SK-N-SH treated with all-trans-retinoic acid at 6 μM for 48 hours (cell line): Measurements from ENCODE around the gene PDLIM4.

Experiments
- ATAC-seq: fragments of 200-7000 bp; cut with Tn5 transposase; 3 replicates; pipeline ENCODE4 v1.9.1; 2020; ENCODE audit warnings: mild to moderate bottlenecking, moderate library complexity
- ARNTL ChIP-seq: fragments of 450-650 bp; formaldehyde crosslinking; IDR thresholded peaks from 2 replicates; pipeline ENCODE4 v1.5.0; 2020; ENCODE audit warnings: low read depth, mild to moderate bottlenecking, moderate library complexity, borderline replicate concordance
- BACH2 ChIP-seq: fragments of 250-450 bp; sonication (Bioruptor Pico); IDR thresholded peaks from 2 replicates; pipeline ENCODE4 v1.9.0; 2021; ENCODE audit warnings: mild to moderate bottlenecking, borderline replicate concordance
- CSDC2 ChIP-seq: fragments of 250-450 bp; sonication (Bioruptor Pico); IDR thresholded peaks from 2 replicates; pipeline ENCODE4 v1.5.0; 2020; ENCODE audit warnings: mild to moderate bottlenecking, moderate library complexity
- CSRNP3 ChIP-seq: fragments of 250-450 bp; sonication (Bioruptor Pico); IDR thresholded peaks from 2 replicates; pipeline ENCODE4 v1.5.1; 2021; ENCODE audit warnings: mild to moderate bottlenecking, moderate library complexity
- ESRRG ChIP-seq: fragments of 250-450 bp; sonication (Bioruptor Pico); IDR thresholded peaks from 2 replicates; pipeline ENCODE4 v1.6.1; 2021; ENCODE audit warnings: mild to moderate bottlenecking
- GLIS3 ChIP-seq: fragments of 250-450 bp; sonication (Bioruptor Pico); IDR thresholded peaks from 2 replicates; pipeline ENCODE4 v1.5.0; 2020; ENCODE audit warnings: mild to moderate bottlenecking, moderate library complexity
- OSR1 ChIP-seq: fragments of 250-450 bp; sonication (Bioruptor Pico); IDR thresholded peaks from 2 replicates; pipeline ENCODE4 v1.8.0; 2022; ENCODE audit warnings: moderate library complexity, mild to moderate bottlenecking, inconsistent platforms
- POU6F1 ChIP-seq: fragments of 250-450 bp; sonication (Bioruptor Pico); IDR thresholded peaks from 2 replicates; pipeline ENCODE4 v1.8.0; 2021; ENCODE audit warnings: low read depth, mild to moderate bottlenecking, moderate library complexity, borderline replicate concordance
- PPARA ChIP-seq: fragments of 250-450 bp; sonication (Bioruptor Pico); IDR thresholded peaks from 2 replicates; pipeline ENCODE4 v1.5.0; 2020; ENCODE audit warnings: mild to moderate bottlenecking, borderline replicate concordance
- RARB ChIP-seq: fragments of 250-450 bp; sonication (Bioruptor Pico); IDR thresholded peaks from 2 replicates; pipeline ENCODE4 v1.8.0; 2021; ENCODE audit warnings: mild to moderate bottlenecking, moderate library complexity
- SNAI2 ChIP-seq: fragments of 250-450 bp; sonication (Bioruptor Pico); IDR thresholded peaks from 2 replicates; pipeline ENCODE4 v1.5.0; 2020; ENCODE audit warnings: mild to moderate bottlenecking, moderate library complexity
- TCF4 ChIP-seq: fragments of 250-450 bp; sonication (Bioruptor Pico); IDR thresholded peaks from 2 replicates; pipeline ENCODE4 v1.8.0; 2021; ENCODE audit warnings: mild to moderate bottlenecking, moderate library complexity, borderline replicate concordance
- ZC3H10 ChIP-seq: fragments of 250-450 bp; sonication (Bioruptor Pico); IDR thresholded peaks from 2 replicates; pipeline ENCODE4 v1.5.1; 2021; ENCODE audit warnings: mild to moderate bottlenecking, moderate library complexity
- ZFP3 ChIP-seq: fragments of 250-450 bp; sonication (Bioruptor Pico); IDR thresholded peaks from 2 replicates; pipeline ENCODE4 v1.5.0; 2020; ENCODE audit warnings: mild to moderate bottlenecking, moderate library complexity
- ZFP30 ChIP-seq: fragments of 450-650 bp; formaldehyde crosslinking; IDR thresholded peaks from 2 replicates; pipeline ENCODE4 v1.5.0; 2022; ENCODE audit warnings: mild to moderate bottlenecking, moderate library complexity
- ZNF565 ChIP-seq: fragments of 450-650 bp; formaldehyde crosslinking; conservative IDR thresholded peaks from 2 replicates; pipeline ENCODE4 v1.5.0; 2020; ENCODE audit warnings: low read depth, mild to moderate bottlenecking, moderate library complexity
- ZNF70 ChIP-seq: fragments of 450-650 bp; formaldehyde crosslinking; IDR thresholded peaks from 2 replicates; pipeline ENCODE4 v1.5.0; 2020; ENCODE audit warnings: mild to moderate bottlenecking, moderate library complexity
- ZNF8 ChIP-seq: fragments of 450-650 bp; formaldehyde crosslinking; IDR thresholded peaks from 2 replicates; pipeline ENCODE4 v1.5.0; 2020; ENCODE audit warnings: mild to moderate bottlenecking, moderate library complexity
- TF ChIP-seq, protein P1 (sequence below): fragments of 250-450 bp; sonication (Bioruptor Pico); IDR thresholded peaks from 2 replicates; pipeline ENCODE4 v1.8.0; 2020; ENCODE audit warnings: mild to moderate bottlenecking, moderate library complexity, borderline replicate concordance
- TF ChIP-seq, protein P2 (sequence below): fragments of 250-450 bp; sonication (Bioruptor Pico); IDR thresholded peaks from 2 replicates; pipeline ENCODE4 v1.5.1; 2020; ENCODE audit warnings: low read depth, mild to moderate bottlenecking, moderate library complexity

The PDLIM4 gene

GRCh38 chr5:132237141-132237540 is 20.4 kb upstream of the PDLIM4 start (continued):
- TF ChIP-seq SNAI2 (CRISPR knock-in tag) (no peak), ZFP30 (CRISPR knock-in tag) (no peak), TCF4 (no peak), CSDC2 (CRISPR knock-in tag) (no peak)

GRCh38 chr5:132237670-132238069 is 19.8 kb upstream of the PDLIM4 start:
- no peak; the same call in 2 of the 3 replicates for ATAC-seq
- no peak for TF ChIP-seq ARNTL
- TF ChIP-seq CSDC2 (CRISPR knock-in tag) = no peak
- TF ChIP-seq PPARA (CRISPR knock-in tag) = no peak
- no peak for TF ChIP-seq ZNF70 (CRISPR knock-in tag)
- TF ChIP-seq OSR1 (CRISPR knock-in tag) = no peak
- TF ChIP-seq ZC3H10 (CRISPR knock-in tag) = no peak
- TF ChIP-seq, all 23 proteins: peak for 0

DNA sequence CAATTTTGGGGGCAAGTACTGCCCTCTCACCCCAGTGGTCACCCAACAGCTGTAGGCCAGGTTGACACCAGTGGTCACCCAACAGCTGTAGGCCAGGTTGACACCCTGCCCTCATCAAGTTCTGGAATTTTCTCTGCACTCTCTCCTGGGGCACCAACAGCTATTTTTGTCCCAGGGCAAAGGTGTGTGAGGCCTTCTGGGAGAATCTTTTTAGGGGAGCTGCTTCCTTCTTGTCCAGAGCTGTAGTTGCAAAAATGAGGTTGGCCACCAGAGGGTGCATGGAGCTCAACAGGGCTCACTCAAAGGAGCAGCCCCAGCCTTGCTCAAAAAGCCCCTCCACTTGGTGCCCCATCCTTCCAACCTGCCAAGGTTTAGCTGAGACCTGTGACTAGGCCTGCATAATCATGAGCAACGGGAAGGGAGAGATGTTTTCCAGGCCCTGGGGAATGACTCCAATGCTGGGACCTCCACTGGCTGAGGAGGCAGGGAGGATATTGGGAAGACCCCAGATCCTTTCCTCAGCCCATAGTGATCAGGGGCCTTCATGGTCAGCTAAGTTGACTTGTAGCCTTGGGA is 19.2 kb upstream of the PDLIM4 start:
- no peak for TF ChIP-seq ZNF70 (CRISPR knock-in tag)
- TF ChIP-seq TCF4 = no peak
- TF ChIP-seq, protein P1, sequence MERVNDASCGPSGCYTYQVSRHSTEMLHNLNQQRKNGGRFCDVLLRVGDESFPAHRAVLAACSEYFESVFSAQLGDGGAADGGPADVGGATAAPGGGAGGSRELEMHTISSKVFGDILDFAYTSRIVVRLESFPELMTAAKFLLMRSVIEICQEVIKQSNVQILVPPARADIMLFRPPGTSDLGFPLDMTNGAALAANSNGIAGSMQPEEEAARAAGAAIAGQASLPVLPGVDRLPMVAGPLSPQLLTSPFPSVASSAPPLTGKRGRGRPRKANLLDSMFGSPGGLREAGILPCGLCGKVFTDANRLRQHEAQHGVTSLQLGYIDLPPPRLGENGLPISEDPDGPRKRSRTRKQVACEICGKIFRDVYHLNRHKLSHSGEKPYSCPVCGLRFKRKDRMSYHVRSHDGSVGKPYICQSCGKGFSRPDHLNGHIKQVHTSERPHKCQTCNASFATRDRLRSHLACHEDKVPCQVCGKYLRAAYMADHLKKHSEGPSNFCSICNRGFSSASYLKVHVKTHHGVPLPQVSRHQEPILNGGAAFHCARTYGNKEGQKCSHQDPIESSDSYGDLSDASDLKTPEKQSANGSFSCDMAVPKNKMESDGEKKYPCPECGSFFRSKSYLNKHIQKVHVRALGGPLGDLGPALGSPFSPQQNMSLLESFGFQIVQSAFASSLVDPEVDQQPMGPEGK (CRISPR knock-in tag) = no peak
- no peak for TF ChIP-seq CSRNP3 (CRISPR knock-in tag)
- TF ChIP-seq PPARA (CRISPR knock-in tag) = no peak
- TF ChIP-seq ESRRG (CRISPR knock-in tag) = no peak
- TF ChIP-seq BACH2 (CRISPR knock-in tag) = no peak
- no peak for TF ChIP-seq CSDC2 (CRISPR knock-in tag)
- TF ChIP-seq, protein P2, sequence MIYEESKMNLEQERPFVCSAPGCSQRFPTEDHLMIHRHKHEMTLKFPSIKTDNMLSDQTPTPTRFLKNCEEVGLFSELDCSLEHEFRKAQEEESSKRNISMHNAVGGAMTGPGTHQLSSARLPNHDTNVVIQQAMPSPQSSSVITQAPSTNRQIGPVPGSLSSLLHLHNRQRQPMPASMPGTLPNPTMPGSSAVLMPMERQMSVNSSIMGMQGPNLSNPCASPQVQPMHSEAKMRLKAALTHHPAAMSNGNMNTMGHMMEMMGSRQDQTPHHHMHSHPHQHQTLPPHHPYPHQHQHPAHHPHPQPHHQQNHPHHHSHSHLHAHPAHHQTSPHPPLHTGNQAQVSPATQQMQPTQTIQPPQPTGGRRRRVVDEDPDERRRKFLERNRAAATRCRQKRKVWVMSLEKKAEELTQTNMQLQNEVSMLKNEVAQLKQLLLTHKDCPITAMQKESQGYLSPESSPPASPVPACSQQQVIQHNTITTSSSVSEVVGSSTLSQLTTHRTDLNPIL = no peak
- no peak for TF ChIP-seq ZNF565 (CRISPR knock-in tag)
- TF ChIP-seq ZNF8 (CRISPR knock-in tag) = no peak
- TF ChIP-seq ZFP3 (CRISPR knock-in tag) = no peak
- TF ChIP-seq POU6F1 = no peak
- no peak for TF ChIP-seq RARB (CRISPR knock-in tag)
- peak; percentile 96 for ATAC-seq

GRCh38 chr5:132238901-132239500 is 18.5 kb upstream of the PDLIM4 start:
- TF ChIP-seq BACH2 (CRISPR knock-in tag) (no peak), RARB (CRISPR knock-in tag) (no peak), ZFP30 (CRISPR knock-in tag) (no peak), GLIS3 (CRISPR knock-in tag) (no peak), OSR1 (CRISPR knock-in tag) (no peak), ZNF8 (CRISPR knock-in tag) (no peak)
- TF ChIP-seq, protein P2 = no peak
- ATAC-seq = no peak
